Stimulated activated CD4-positive, alpha-beta T cell treated with anti-CD3 and anti-CD28 coated beads, Interleukin-2, amount 100 ng/mL, for 48 hours (primary cell): ENCODE results near the gene MAS1L.

Experiments used
- DNase-seq, 2 donors: peaks; one replicate each; pipeline ENCODE4 v3.0.0-alpha.2; 2020

Gene MAS1L

GRCh38 chr6:29487660-29488059 is at the start of gene MAS1L:
Gene MAS1L, minus strand, starts transcription at chr6:29487956. Its CDS starts 54 bp downstream, at chr6:29487902.
- no peak for DNase-seq

- no peak for DNase-seq
These were observed 44.7 kb upstream of the MAS1L start for GRCh38 chr6:29532320-29532951.

- DNase-seq = peak in 1 of 2 donors; percentile 11
These were observed 43.9 kb upstream of the MAS1L start for GRCh38 chr6:29531668-29532067.

- no peak for DNase-seq
These were observed 43.0 kb upstream of the MAS1L start for GRCh38 chr6:29530671-29531310.

GRCh38 chr6:29529956-29530355 is 42.2 kb upstream of the MAS1L start:
- DNase-seq = no peak

- no peak for DNase-seq
These were observed 41.3 kb upstream of the MAS1L start for GRCh38 chr6:29528988-29529560.

- no peak for DNase-seq
These were observed 40.7 kb upstream of the MAS1L start for GRCh38 chr6:29528300-29528931.

GRCh38 chr6:29527564-29527963 is 39.8 kb upstream of the MAS1L start:
- no peak for DNase-seq

- no peak for DNase-seq
These were observed 39.4 kb upstream of the MAS1L start for GRCh38 chr6:29527126-29527525.

- no peak for DNase-seq
These were observed 37.5 kb upstream of the MAS1L start for GRCh38 chr6:29525311-29525639.

- no peak for DNase-seq
These were observed 36.9 kb upstream of the MAS1L start for GRCh38 chr6:29524444-29525310.

- no peak for DNase-seq
These were observed 36.3 kb upstream of the MAS1L start for GRCh38 chr6:29524044-29524443.

- DNase-seq = no peak
These were observed 34.5 kb upstream of the MAS1L start for GRCh38 chr6:29522227-29522626.

GRCh38 chr6:29521006-29521680 is 33.4 kb upstream of the MAS1L start:
- DNase-seq = no peak

- DNase-seq = no peak
These were observed 32.5 kb upstream of the MAS1L start for GRCh38 chr6:29520232-29520631.

- DNase-seq = no peak
These were observed 31.7 kb upstream of the MAS1L start for GRCh38 chr6:29519291-29520010.

GRCh38 chr6:29517728-29518440 is 30.1 kb upstream of the MAS1L start:
- no peak for DNase-seq

- no peak for DNase-seq
These were observed 29.5 kb upstream of the MAS1L start for GRCh38 chr6:29517245-29517644.

GRCh38 chr6:29516108-29516507 is 28.4 kb upstream of the MAS1L start:
- no peak for DNase-seq

GRCh38 chr6:29510746-29511300 is 23.1 kb upstream of the MAS1L start:
- no peak for DNase-seq

- no peak for DNase-seq
These were observed 22.4 kb upstream of the MAS1L start for GRCh38 chr6:29510202-29510601.
